Limb (tissue), 2 donors: ENCODE data around the gene SCAND1.
A peak's percentile ranks its signal among the peaks of the same experiment; 100 is the strongest.
"Not testable (repeated sequence)": the region's sequence is repeated elsewhere in the genome, so short reads cannot be mapped to it uniquely, and the experiment has no call there.

Experiments used
- DNase-seq, 2 donors: peaks; one replicate each; pipeline ENCODE4 v3.0.0-alpha.2; 2016; ENCODE audit errors: extremely low spot score in 2 of 2

SCAND1 gene

DNA sequence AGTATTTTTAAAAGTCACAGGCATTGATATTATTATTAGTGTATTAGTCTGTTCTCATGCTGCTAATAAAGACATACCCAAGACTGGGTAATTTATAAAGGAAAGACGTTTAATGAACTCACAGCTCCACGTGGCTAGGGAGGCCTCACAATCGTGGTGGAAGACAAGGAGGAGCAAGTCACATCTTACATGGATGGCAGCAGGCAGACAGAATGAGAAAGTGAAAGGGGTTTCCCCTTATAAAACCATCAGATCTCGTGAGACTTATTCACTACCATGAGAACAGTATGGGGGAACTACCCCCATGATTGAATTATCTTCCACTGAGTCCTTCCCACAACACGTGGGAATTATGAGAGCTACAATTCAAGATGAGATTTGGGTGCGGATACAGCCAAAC is 5.0 kb upstream of the SCAND1 start:
- DNase-seq, result not testable (repeated sequence)

DNA sequence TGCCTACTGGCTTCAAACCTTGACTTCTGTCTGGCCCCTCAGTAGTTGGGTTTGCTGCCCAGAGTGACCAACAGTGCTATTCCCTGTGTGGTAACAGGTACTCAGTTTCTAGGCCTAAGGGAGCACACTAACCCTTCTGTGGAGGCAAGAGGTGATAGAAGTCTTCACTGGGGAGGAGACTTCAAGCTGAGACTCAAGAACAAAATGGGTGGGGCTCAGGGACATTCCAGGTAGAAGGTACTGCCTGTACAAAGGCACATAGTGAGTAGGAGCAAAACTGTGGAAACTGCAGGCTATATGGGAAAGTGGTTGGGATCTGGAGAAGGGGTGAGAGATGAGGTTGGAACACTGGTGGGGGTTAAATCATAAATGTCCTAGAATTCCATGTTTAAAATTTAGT is 2.3 kb upstream of the SCAND1 start:
- DNase-seq, result no peak

GRCh38 chr20:35954907-35955251 is 577 bp upstream of the SCAND1 start:
- DNase-seq, result no peak

DNA sequence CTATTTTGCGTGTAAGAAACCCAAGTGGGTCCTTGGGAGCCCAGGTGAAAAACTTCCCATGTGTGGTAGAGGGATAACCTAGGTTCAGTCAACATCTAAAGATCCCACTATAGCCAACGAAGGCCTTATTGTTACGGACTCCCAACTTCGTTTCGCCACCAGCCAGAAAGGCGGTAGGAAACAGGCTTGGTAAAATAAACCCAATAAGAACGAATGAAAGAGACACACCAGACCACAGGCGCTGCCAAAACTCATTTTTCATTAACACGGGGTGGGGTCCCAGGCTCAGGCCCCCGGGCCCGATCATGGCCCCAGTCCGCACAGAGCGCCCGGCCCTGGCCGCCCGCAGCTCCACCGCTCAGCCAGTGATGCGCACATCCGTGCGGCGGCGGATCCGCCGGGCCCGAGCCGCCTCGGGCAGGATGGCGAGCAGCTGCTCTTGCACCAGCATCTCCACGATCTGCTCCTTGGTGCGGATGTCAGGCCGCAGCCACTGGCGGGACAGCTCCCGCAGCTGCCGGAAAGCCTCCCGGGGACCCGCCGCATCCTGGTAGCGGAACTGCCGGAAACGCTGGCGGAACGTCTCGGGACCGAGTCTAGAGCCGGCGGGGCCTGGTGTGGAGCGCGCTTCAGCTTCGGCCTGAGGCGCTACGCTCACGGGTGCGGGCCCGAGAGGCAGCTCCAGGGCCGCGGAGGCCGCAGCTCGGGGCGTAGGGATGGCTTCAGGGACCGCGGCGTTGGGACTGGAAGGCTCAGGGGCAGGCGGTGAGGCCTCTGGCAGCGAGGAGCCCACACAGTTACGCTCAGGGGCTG is 709 bp downstream of the SCAND1 start:
- peak; percentile 18 to 76 for DNase-seq

DNA sequence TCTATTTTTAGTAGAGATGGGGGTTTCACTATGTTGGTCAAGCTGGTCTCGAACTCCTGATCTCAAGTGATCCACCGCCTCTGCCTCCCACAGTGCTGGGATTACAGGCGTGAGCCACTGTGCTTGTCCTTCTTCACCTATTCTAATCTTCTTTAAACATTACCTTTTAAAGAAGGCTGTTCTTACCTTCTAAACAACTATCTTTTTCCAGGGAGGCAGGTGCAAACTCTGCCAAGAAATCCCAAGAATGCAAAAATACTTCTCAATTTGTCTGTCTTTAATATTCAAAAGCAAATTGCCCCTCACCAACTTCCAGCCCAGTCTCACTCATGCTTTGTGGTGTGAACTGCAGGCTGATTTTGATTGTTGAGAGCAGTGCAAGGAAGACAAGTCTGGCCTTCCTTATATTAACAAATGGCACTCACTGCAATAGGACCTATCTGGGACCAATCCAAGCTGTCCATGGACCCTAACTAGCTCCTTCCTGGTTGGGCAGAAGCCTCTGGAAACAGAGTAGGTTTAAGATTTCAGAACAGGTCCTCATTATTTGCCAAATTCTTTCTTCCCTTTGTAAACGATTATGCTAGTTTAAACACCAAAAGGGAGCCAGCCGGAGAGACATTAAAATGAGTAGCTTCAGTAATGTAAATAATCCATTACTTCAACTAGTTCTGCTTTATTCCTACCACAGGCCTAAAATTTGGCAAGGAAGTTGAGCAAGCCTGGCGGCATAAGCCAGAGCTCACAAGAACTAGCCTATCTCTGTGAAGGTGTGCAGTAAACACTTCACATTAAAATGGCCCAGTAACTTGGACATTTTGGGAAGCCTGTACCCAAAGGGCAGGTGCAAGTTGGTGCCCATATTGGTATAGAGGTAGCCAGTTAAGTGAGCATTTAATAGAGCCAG is 1.6 kb downstream of the SCAND1 start:
- no peak for DNase-seq

DNA sequence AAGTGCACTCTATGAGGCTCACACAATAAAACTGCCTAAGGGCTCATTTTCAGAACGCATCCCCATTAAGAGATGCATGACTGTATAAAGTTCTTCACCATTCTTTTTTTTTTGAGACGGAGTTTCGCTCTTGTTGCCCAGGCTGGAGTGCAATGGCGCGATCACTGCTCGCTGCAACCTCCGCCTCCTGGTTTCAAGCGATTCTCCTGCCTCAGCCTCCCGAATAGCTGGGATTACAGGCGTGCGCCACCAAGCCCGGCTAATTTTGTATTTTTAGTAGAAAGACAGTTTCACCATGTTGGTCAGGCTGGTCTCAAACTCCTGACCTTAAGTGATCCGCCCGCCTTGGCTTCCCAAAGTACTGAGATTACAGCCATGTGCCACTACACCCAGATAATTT is 2.2 kb downstream of the SCAND1 start:
- not testable (repeated sequence) for DNase-seq

- no peak for DNase-seq
Measured at GRCh38 chr20:35950093-35950492, 4.2 kb downstream of the SCAND1 start.

DNA sequence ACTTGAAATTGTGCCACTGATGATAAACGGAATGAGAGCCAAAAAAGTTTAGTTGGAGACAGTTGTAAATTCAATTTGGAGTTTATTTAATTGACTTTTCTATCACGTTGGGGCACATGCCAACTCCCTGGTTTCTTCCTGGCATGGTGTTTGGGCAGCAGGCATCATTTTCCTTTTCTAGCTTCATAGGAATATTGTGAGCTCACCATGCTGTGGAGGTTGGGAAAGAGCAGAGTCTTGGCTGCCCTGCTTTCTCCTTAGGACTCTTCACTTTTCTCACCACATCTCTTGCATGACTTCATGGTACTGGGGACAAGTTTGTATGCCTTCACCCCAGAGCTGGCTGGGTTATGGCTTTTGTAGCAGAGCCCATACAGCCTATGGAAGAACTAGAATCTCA is 6.4 kb downstream of the SCAND1 start:
- no peak for DNase-seq

GRCh38 chr20:35947489-35947888 is 6.8 kb downstream of the SCAND1 start:
- DNase-seq, result no peak

DNA sequence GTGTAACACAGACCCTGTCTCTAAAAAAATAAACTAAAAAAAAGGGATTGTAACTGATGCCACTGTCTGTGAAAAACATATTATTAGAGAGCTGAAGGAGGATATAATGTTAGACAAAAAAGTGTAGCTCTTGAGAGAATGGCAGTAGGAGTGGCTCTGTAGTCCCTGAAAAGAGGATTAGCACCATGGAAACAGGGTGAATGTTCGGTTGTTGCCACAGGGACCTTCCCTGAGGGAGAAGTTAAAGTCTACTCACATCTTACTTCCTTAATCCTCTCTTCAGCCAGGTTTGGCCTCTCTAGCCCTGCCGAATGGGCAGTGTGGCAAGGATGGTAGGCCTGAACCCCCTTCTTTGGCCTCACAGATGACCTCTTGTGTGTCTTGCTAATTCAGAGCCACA is 12.1 kb downstream of the SCAND1 start:
- DNase-seq, result no peak

DNA sequence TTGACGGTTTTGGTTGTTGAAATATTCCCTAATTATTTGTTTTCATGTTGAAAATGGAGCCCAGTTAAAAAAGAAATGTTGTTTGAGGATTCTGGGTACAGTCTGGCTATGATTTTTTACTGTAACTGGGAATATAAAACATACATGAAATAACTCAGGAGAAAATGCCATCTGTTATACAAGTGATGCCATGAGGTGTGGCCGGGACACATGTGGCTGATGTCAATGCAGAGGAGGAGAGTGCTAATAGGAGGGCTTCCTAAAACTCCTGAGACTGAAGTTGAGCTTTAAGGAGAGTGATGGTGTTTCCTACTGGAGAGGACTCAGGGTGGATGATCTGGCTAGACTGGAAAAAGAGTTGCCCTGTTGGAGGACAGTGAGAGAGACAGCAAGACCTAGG is 12.7 kb downstream of the SCAND1 start:
- no peak for DNase-seq

- DNase-seq, result no peak
Measured at GRCh38 chr20:35939264-35939663, 15.0 kb downstream of the SCAND1 start.

GRCh38 chr20:35934050-35934449 is 20.3 kb downstream of the SCAND1 start:
- no peak for DNase-seq

GRCh38 chr20:35929301-35929700 is 25.0 kb downstream of the SCAND1 start:
- DNase-seq, result no peak

DNA sequence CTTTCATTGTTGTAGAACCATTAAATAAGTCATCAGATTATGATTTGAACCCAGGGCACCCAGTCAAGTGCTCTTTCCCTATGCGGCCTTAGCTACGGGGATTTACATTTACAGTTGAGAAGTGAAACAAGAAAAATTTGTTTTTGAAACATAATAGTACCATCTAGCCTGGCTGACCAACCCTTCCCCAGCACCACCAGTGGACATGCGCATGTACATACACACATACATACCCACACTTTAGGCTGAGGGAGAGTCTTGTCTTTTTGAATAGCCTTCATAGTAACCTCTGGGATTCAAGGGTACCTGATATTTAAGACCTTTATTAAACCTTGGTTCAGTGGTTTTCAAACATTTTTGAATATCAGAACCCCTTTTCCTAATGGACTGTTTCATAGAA is 33.8 kb downstream of the SCAND1 start:
- no peak for DNase-seq

GRCh38 chr20:35918021-35918420 is 36.3 kb downstream of the SCAND1 start:
- DNase-seq, result no peak

- DNase-seq, result no peak
Measured at GRCh38 chr20:35917077-35917476, 37.2 kb downstream of the SCAND1 start.

- DNase-seq, result no peak
Measured at GRCh38 chr20:35912881-35913280, 41.4 kb downstream of the SCAND1 start.

GRCh38 chr20:35910254-35910653 is 44.0 kb downstream of the SCAND1 start:
- no peak for DNase-seq

DNA sequence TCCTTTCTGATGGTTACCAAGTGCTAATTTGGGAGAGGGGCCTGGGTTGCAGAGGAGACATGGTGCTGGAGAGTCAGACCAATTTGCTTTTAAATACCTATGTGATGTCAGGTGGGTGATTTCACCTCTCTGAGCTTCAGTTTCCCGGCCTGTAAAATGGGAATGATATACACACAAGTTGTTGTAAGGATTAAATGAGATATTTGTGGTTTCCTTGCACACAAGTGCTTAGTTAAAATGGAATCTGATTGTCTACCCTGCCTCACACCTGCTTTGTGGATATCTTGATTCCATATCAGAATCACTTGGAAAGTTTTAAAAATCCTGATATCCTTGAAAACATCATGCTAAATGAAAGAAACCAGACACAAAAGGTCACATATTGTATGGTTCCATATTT is 44.5 kb downstream of the SCAND1 start:
- DNase-seq, result no peak

- no peak for DNase-seq
Measured at GRCh38 chr20:35909176-35909575, 45.1 kb downstream of the SCAND1 start.

DNA sequence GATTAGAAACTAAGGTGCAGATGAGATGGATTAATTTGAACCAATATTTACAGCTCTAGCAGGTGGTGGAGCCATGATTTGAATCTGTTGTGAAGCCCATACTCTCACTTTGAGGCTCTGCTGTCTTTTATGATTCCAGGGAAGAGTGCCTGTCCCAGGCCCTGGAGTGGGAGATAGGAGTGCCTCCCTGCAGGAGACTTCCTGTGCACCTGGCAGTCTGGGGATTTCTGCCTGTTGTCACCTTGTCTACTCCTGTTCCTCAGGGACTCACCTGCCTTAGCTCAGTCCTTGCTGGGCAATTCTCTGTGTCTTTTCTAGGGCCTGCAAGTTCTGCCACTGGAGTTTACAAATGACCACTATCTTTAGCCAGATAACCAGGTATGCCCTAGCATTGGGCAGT is 46.3 kb downstream of the SCAND1 start:
- DNase-seq, result no peak
